Esophagus squamous epithelium (tissue), 4 donors: ENCODE measurements around the gene C3orf70.

ENCODE experiments used
- CTCF ChIP-seq, 6 experiments: fragments of 450-650 bp in 4 of 6; fragments of 200-600 bp in 2 of 6; sonication (generic) in 2 of 6; IDR thresholded peaks; one replicate each; pipeline ENCODE4 v1.5.1; 2016 to 2019; ENCODE audit warnings: antibody characterized with exemption in 6 of 6, mild to moderate bottlenecking in 4 of 6, moderate library complexity in 4 of 6
- POLR2A ChIP-seq, 4 donors: fragments of 450-650 bp; IDR thresholded peaks; one replicate each; pipeline ENCODE4 v1.6.1; 2017; ENCODE audit warnings: antibody characterized with exemption in 4 of 4, mild to moderate bottlenecking in 4 of 4, moderate library complexity in 3 of 4

GRCh38 chr3:185200639-185201038 is 47.8 kb upstream of the C3orf70 start:
- TF ChIP-seq CTCF (IDR thresholded peaks at IDR 0.05) (no peak), POLR2A (IDR thresholded peaks at IDR 0.05) (no peak)
